GM12878 (cell line): ENCODE data around the gene IQCC. TPM values are rescaled to one million over a fixed set of nuclear protein-coding genes. Genes with fewer than 3 reads are reported as not detected.

ENCODE experiments used
- ATAC-seq: fragments of 200-7000 bp; cut with Tn5 transposase; 3 replicates; pipeline ENCODE4 v1.9.1; 2020; ENCODE audit warnings: mild to moderate bottlenecking, moderate library complexity
- BruUV-seq: library from RNA; stranded (reverse); fragments of 400-500 nt; replicated peaks from 2 replicates; lab custom pipeline; 2021; lab: Mats Ljungman, UMichigan
- CTCF ChIA-PET: fragments of 300-600 bp; sonication (Branson Sonifier 250); formaldehyde crosslinking; extraction: SDS; loops from one replicate; lab custom pipeline; 2021; ENCODE audit warnings: inconsistent platforms; lab: Yijun Ruan, JAX
- POLR2A ChIA-PET: fragments of 350-600 bp; formaldehyde crosslinking; extraction: SDS; loops from one replicate; lab custom pipeline; 2021; ENCODE audit warnings: inconsistent platforms; lab: Charles Lee
- RAD21 ChIA-PET: fragments of 300-600 bp; sonication (Branson Sonifier 250); formaldehyde crosslinking; loops from one replicate; lab custom pipeline; 2023; ENCODE audit warnings: antibody characterized with exemption; ENCODE audit not compliant: unreplicated experiment; lab: Charles Lee
- SMC1A ChIA-PET: fragments of 300-600 bp; sonication (Branson Sonifier 250); formaldehyde crosslinking; loops from one replicate; lab custom pipeline; 2023; ENCODE audit not compliant: unreplicated experiment, uncharacterized antibody; lab: Charles Lee
- DNase-seq: peaks from one replicate; pipeline ENCODE4 v3.0.0-alpha.2; 2011; ENCODE audit warnings: low read depth, low spot score
- FAIRE-seq: peaks from 3 replicates; lab custom pipeline; 2011; peaks lifted over from hg19 to GRCh38; lab: Jason Lieb, UNC
- H2AFZ ChIP-seq: 2 replicates; pipeline ENCODE4 v1.6.0; 2011; ENCODE audit warnings: low read depth, low read length, control low read depth; ENCODE audit not compliant: control insufficient read depth
- H3K27ac ChIP-seq: 2 replicates; pipeline ENCODE4 v1.5.1; 2011; ENCODE audit warnings: control low read depth; ENCODE audit not compliant: control insufficient read depth, insufficient read depth
- H3K27me3 ChIP-seq, 2 experiments: replicated peaks in 1 of 2; 2 replicates each; pipeline versions ENCODE4 v1.6.0 to v1.6.1; 2011; ENCODE audit warnings: low read length in 1 of 2; ENCODE audit not compliant: control insufficient read depth in 2 of 2, insufficient read depth in 2 of 2
- H3K36me3 ChIP-seq, 2 experiments: 2 replicates each; pipeline ENCODE4 v1.5.1; 2011; ENCODE audit warnings: low read length in 1 of 2; ENCODE audit not compliant: control insufficient read depth in 2 of 2, insufficient read depth in 2 of 2
- H3K4me1 ChIP-seq: 2 replicates; pipeline ENCODE4 v1.6.1; 2011; ENCODE audit warnings: mild to moderate bottlenecking, low read length, moderate library complexity, mixed read lengths; ENCODE audit not compliant: control insufficient read depth, insufficient read depth
- H3K4me2 ChIP-seq: 2 replicates; pipeline ENCODE4 v1.6.0; 2011; ENCODE audit warnings: control low read depth; ENCODE audit not compliant: control insufficient read depth, insufficient read depth
- H3K4me3 ChIP-seq: fragments of 200-600 bp; sonication (generic); 2 replicates; pipeline ENCODE4 v1.5.1; 2016
- H3K79me2 ChIP-seq: 2 replicates; pipeline ENCODE4 v1.6.0; 2011; ENCODE audit warnings: low read length; ENCODE audit not compliant: control insufficient read depth, insufficient read depth
- H3K9ac ChIP-seq: 2 replicates; pipeline ENCODE4 v1.8.0; 2011; ENCODE audit warnings: low read length, control low read depth, mixed read lengths; ENCODE audit not compliant: control insufficient read depth, insufficient read depth
- H3K9me3 ChIP-seq: replicated peaks from 3 replicates; pipeline ENCODE4 v1.5.1; 2011; ENCODE audit warnings: mild to moderate bottlenecking, low read length; ENCODE audit not compliant: control insufficient read depth, insufficient read depth
- H4K20me1 ChIP-seq: 2 replicates; pipeline ENCODE4 v1.6.0; 2011; ENCODE audit not compliant: control insufficient read depth, insufficient read depth
- ASH2L ChIP-seq: fragments of 300-600, 200-600 bp; sonication (generic); IDR thresholded peaks from 2 replicates; pipeline ENCODE4 v1.6.1; 2017; ENCODE audit warnings: low read depth, mild to moderate bottlenecking, borderline replicate concordance
- NFXL1 ChIP-seq: fragments of 450-650 bp; IDR thresholded peaks from 2 replicates; pipeline ENCODE4 v1.6.1; 2017; ENCODE audit warnings: antibody characterized with exemption, mild to moderate bottlenecking, borderline replicate concordance
- PAX8 ChIP-seq: fragments of 450-650 bp; IDR thresholded peaks from 2 replicates; pipeline ENCODE4 v1.6.1; 2017; ENCODE audit warnings: mild to moderate bottlenecking, moderate library complexity
- PKNOX1 ChIP-seq: fragments of 450-650 bp; IDR thresholded peaks from 2 replicates; pipeline ENCODE4 v1.6.1; 2016; ENCODE audit warnings: mild to moderate bottlenecking
- RFX5 ChIP-seq: IDR thresholded peaks from 2 replicates; pipeline ENCODE4 v1.6.1; 2011; ENCODE audit warnings: low read depth, low read length, improper control_type of control experiment
- SPI1 ChIP-seq: IDR thresholded peaks from 2 replicates; pipeline ENCODE4 v1.6.1; 2011; ENCODE audit warnings: low read depth, mild to moderate bottlenecking, low read length, moderate library complexity, borderline replicate concordance; ENCODE audit not compliant: insufficient read depth
- SREBF2 ChIP-seq: IDR thresholded peaks from 2 replicates; pipeline ENCODE4 v1.6.1; 2012; ENCODE audit warnings: mild to moderate bottlenecking, low read length
- WGBS: methylation state at CpG from one replicate; pipeline ENCODE4 v1.1.6; 2016; ENCODE audit warnings: low lambda C conversion rate; ENCODE audit not compliant: insufficient replicate concordance, insufficient coverage; ENCODE audit errors: missing lambda C conversion rate; 5-methylcytosine and 5-hydroxymethylcytosine counted together
- in situ Hi-C: fragments of 300-500 bp; cut with MboI; formaldehyde crosslinking; loops from 9 replicates; pipeline ENCODE4 v1.14.3; 2018; ENCODE audit warnings: mixed read lengths
- intact Hi-C: fragments of 100-400 bp; cut with micrococcal nuclease; formaldehyde crosslinking; loops from one replicate; pipeline ENCODE4 v1.14.2; 2022; ENCODE audit not compliant: unreplicated experiment
- polyA plus RNA-seq, 11 experiments: library from polyadenylated mRNA; depleted of rRNA in 4 of 11; unstranded in 6 of 11; stranded (reverse) in 5 of 11; fragments of >200 nt; fragmentation: Nextera tagmentation in 4 of 11; fragmentation: Illumina TruSeq in 1 of 11; extraction: Ambion mirVana in 4 of 11; extraction: Trizol in 1 of 11; gene quantifications; 1 replicate in 1 of 11; 2 replicates in 10 of 11; pipeline versions ENCODE4 v1.2.1 to v1.2.3, GENCODE V29; 2011 to 2016; ENCODE audit warnings: inconsistent platforms in 2 of 11, missing spikeins in 2 of 11, low read depth in 1 of 11
- total RNA-seq, 4 experiments: library from RNA; depleted of rRNA in 3 of 4; stranded (reverse); fragments of >200 nt in 3 of 4; fragmentation: Illumina TruSeq in 1 of 4; extraction: Trizol in 1 of 4; gene quantifications; 2 replicates each; pipeline versions ENCODE4 v1.2.1 to v1.2.3, GENCODE V29; 2013 to 2021
- TF ChIP-seq, protein P1 (sequence below): fragments of 450-650 bp; IDR thresholded peaks from 2 replicates; pipeline ENCODE4 v1.6.1; 2017; ENCODE audit warnings: mild to moderate bottlenecking, moderate library complexity
- TF ChIP-seq, protein P2 (sequence below): fragments of 450-650 bp; IDR thresholded peaks from 2 replicates; pipeline ENCODE4 v1.6.1; 2018; ENCODE audit warnings: borderline replicate concordance, mild to moderate bottlenecking; ENCODE audit not compliant: partially characterized antibody
- TF ChIP-seq, protein P3 (sequence below): fragments of 450-650 bp; formaldehyde crosslinking; IDR thresholded peaks from 2 replicates; pipeline ENCODE4 v1.5.0; 2022; ENCODE audit warnings: mild to moderate bottlenecking, missing genetic modification characterization

The IQCC gene
- total and polyA plus RNA-seq, 10 of the 15 experiments (the other 5 are each of a cell fraction or from before 2014, with no cell fraction given), result 2.1 to 6.8 (median 4.9) TPM

- WGBS, result 78% methylated on average over 4 of the region's 4 CpGs
- Histone ChIP-seq H2AFZ (no peak overlapping the region), H3K9ac (no peak overlapping the region), H3K4me3 (peak overlapping the region; percentile 89; the same call in 1 of the 2 replicates), H3K9me3 (no peaks in the 10 kb centered on the region), H3K36me3 (peaks cover 13 to 22% of the 10 kb centered on the region in 2 experiments), H4K20me1 (no peaks in the 10 kb centered on the region), H3K4me1 (peaks cover 12% of the 10 kb centered on the region), H3K79me2 (peaks cover 29% of the 10 kb centered on the region), H3K27ac (0 out of 2 replicates have a peak overlapping the region, but pooled peaks have one; percentile 15), H3K4me2 (peak overlapping the region; percentile 84), H3K27me3 (no peaks in the 10 kb centered on the region)
- CTCF ChIA-PET, result interaction anchor here (1.2 to 6.0 kb wide), 4 partner anchors 9 to 92 kb away, joined by 4 to 46 read pairs (median 8); partner anchors contain the start of gene FAM167B
- POLR2A ChIA-PET, result interaction anchor here (0.5 to 0.6 kb wide), 2 partner anchors 32 to 117 kb away, joined by 3 to 7 read pairs; partner anchors contain the start of gene KPNA6
- SMC1A ChIA-PET, result interaction anchor here (1.2 to 2.5 kb wide), 4 partner anchors 18 to 109 kb away, joined by 4 to 13 read pairs (median 6); no protein-coding TSS in a partner anchor
- no peak for ATAC-seq
- no TSS peak for BruUV-seq
- intact Hi-C loops (no loop called here), in situ Hi-C loops (no loop called here)
- RAD21 ChIA-PET, result interaction anchor here (1.1 to 1.4 kb wide), 3 partner anchors 72 to 170 kb away, joined by 5 to 7 read pairs (median 6); partner anchors contain the start of gene BSDC1
- no peak for FAIRE-seq
- no peak for DNase-seq
- TF ChIP-seq PAX8, result no peak
- no peak for TF ChIP-seq ASH2L
- TF ChIP-seq, protein P1, sequence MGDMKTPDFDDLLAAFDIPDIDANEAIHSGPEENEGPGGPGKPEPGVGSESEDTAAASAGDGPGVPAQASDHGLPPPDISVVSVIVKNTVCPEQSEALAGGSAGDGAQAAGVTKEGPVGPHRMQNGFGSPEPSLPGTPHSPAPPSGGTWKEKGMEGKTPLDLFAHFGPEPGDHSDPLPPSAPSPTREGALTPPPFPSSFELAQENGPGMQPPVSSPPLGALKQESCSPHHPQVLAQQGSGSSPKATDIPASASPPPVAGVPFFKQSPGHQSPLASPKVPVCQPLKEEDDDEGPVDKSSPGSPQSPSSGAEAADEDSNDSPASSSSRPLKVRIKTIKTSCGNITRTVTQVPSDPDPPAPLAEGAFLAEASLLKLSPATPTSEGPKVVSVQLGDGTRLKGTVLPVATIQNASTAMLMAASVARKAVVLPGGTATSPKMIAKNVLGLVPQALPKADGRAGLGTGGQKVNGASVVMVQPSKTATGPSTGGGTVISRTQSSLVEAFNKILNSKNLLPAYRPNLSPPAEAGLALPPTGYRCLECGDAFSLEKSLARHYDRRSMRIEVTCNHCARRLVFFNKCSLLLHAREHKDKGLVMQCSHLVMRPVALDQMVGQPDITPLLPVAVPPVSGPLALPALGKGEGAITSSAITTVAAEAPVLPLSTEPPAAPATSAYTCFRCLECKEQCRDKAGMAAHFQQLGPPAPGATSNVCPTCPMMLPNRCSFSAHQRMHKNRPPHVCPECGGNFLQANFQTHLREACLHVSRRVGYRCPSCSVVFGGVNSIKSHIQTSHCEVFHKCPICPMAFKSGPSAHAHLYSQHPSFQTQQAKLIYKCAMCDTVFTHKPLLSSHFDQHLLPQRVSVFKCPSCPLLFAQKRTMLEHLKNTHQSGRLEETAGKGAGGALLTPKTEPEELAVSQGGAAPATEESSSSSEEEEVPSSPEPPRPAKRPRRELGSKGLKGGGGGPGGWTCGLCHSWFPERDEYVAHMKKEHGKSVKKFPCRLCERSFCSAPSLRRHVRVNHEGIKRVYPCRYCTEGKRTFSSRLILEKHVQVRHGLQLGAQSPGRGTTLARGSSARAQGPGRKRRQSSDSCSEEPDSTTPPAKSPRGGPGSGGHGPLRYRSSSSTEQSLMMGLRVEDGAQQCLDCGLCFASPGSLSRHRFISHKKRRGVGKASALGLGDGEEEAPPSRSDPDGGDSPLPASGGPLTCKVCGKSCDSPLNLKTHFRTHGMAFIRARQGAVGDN, result no peak
- TF ChIP-seq, protein P2, sequence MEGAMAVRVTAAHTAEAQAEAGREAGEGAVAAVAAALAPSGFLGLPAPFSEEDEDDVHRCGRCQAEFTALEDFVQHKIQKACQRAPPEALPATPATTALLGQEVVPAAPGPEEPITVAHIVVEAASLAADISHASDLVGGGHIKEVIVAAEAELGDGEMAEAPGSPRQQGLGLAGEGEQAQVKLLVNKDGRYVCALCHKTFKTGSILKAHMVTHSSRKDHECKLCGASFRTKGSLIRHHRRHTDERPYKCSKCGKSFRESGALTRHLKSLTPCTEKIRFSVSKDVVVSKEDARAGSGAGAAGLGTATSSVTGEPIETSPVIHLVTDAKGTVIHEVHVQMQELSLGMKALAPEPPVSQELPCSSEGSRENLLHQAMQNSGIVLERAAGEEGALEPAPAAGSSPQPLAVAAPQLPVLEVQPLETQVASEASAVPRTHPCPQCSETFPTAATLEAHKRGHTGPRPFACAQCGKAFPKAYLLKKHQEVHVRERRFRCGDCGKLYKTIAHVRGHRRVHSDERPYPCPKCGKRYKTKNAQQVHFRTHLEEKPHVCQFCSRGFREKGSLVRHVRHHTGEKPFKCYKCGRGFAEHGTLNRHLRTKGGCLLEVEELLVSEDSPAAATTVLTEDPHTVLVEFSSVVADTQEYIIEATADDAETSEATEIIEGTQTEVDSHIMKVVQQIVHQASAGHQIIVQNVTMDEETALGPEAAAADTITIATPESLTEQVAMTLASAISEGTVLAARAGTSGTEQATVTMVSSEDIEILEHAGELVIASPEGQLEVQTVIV, result no peak
- no peak for TF ChIP-seq NFXL1
- TF ChIP-seq PKNOX1, result no peak
- no peak for TF ChIP-seq SPI1
- no peak for TF ChIP-seq RFX5
- TF ChIP-seq, protein P3, sequence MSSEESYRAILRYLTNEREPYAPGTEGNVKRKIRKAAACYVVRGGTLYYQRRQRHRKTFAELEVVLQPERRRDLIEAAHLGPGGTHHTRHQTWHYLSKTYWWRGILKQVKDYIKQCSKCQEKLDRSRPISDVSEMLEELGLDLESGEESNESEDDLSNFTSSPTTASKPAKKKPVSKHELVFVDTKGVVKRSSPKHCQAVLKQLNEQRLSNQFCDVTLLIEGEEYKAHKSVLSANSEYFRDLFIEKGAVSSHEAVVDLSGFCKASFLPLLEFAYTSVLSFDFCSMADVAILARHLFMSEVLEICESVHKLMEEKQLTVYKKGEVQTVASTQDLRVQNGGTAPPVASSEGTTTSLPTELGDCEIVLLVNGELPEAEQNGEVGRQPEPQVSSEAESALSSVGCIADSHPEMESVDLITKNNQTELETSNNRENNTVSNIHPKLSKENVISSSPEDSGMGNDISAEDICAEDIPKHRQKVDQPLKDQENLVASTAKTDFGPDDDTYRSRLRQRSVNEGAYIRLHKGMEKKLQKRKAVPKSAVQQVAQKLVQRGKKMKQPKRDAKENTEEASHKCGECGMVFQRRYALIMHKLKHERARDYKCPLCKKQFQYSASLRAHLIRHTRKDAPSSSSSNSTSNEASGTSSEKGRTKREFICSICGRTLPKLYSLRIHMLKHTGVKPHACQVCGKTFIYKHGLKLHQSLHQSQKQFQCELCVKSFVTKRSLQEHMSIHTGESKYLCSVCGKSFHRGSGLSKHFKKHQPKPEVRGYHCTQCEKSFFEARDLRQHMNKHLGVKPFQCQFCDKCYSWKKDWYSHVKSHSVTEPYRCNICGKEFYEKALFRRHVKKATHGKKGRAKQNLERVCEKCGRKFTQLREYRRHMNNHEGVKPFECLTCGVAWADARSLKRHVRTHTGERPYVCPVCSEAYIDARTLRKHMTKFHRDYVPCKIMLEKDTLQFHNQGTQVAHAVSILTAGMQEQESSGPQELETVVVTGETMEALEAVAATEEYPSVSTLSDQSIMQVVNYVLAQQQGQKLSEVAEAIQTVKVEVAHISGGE (CRISPR knock-in tag), result no peak
- no peak for TF ChIP-seq SREBF2
Observed at GRCh38 chr1:32224285-32224684, 18.8 kb downstream of the IQCC start.
